ENCODE data around the gene GRID1.

The GRID1 gene

DNA sequence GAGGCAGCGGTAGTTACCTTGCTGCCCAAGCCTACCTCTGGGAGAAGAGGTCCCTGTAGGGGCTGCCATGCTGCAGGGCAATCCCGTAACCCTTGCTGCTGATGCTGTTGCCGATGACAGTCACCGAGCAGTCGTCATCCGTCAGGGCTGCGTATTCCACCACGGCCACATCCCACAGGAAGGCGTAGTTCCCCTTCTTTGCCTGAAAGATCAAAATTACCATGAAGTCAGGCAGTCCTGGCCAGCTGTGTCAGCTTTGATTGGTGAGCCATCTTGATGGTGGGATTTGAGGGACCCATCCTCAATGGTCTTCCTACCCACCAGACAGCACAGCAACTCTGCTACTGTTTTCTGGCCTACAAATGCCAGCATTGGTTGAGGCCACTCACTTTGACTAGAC is 746.8 kb downstream of the GRID1 start:
- DNase-seq, result no peak

DNA sequence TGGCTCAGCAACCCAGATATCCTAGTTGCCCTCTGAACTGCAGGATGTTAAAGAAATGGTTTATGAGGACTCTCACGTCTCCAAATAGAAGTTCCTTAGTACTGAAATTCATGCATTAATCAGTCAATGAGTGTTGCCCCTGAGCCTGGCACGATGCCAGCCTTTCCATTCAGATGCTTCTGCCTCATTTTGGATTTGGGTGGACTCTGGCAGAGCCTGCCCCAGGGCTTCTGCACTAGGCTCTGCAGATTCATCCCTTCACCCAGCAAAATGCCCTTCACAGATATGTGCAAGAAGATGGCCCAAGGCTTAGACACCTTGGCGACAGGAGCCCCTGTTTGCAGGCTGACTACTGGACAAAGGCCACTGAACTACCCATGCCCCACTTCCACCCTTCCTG is 747.8 kb downstream of the GRID1 start:
- DNase-seq, result no peak

DNA sequence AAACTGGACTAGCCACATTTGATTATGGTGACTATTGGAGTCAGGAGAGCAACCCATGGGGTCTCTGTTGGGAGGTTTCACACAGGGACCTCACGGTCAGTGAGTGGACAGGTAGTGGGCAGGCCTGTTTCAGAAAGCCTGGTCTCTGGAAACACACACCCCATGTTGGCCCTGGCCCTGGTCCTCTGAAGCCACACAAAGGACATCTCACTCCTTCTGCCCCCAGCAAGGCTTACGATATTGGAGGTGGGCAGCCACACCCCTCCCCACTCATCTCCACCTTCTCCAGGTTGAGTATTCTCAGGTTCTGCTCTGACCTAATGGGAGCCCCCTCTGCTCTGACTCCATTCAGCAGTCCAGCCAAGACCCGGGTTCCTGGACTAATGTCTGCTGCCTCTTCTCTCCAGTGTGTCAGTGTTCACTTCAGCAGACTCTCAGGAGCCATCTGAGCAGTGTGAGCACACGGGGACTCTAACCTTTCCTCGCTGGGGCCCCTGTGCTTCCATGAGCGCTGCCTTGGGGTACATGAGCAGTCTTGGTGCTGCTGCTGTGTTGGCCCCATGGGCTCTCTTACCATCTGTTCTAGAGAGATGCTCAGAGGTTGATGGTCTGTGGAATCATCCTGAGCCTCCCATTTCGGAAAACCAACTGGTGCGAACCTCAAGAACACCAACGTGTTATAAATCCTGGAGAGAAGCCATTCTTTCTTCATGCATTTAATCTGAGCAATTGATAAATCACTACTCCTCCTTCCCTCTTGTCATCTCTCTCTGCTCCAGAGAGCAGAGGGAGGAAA is 748.6 kb downstream of the GRID1 start:
- no peak for DNase-seq

DNA sequence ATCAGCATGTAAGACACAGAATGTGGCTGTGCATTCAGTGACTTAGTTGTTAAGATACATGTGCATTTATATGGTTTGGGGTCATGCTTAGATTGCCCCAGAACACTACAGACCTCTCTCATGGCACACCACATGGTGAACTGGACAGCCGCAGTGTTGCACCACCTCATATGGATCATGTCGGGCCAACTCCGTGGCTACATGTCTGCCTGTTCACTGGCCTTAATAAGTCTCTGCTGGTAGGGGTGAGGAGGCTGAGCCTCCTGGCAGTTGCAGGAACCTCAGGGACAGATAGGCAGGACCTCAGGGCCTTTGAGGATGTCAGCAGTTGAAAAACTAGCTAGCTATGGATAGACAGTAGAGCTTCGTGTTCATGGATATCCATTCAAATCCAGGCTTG is 751.0 kb downstream of the GRID1 start:
- no peak for DNase-seq

DNA sequence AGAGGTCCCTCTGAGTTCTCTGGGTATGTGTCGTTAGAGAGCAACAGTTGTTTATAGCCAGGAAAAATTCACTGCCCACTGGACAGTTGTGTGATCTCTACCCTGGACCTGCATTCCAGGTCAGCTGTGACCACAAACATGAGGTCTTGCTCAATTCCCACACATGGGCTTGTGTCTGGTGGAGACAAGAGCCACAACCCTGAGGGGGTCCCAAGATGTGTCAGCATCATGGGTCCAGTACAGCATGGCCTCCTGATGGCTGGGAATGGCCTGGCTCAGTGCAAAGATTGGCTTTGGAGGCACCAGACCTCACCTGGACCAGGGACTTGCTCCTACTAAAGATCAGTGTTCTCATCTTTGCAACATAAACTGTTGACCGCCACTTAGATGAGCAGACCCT is 751.6 kb downstream of the GRID1 start:
- DNase-seq, result no peak

DNA sequence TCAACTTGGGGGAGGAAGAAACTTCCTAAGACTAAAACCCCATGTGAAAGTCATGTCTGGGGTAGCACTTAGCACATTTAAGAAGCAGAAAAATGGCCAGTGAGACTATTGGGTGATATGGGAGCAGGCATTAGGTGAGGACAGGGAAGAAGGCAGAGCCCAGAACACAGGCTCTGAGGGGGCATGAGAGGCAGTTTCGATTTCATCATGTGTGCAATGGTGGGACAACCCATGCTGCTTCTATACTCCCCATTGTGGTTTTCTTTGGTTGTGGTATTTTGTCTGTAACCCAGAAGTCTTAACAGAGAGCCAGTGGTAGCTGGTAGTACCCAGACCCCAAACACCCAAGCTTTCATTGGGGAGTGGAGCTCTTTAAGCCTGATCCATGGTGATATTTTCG is 752.0 kb downstream of the GRID1 start:
- DNase-seq, result no peak

DNA sequence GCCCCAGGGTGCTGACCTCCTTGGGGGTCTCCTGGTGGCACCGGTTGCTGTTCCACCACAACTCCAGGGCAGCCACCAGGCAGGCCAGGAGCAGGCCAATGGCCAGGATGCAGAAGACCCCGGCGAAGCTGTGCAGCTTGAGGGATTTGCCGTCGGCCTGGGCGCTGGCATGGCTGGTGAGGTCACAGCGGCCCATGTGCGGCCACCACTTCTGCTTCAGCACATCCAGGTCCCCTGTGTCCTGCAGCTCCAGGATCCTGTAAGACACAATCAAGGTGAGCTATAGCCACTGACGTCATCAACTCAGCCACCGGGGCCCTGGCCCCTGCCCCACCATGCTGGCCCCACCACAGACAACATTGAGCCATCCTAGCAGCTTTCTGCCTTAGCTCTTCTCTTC is 753.2 kb downstream of the GRID1 start:
- no peak for DNase-seq

DNA sequence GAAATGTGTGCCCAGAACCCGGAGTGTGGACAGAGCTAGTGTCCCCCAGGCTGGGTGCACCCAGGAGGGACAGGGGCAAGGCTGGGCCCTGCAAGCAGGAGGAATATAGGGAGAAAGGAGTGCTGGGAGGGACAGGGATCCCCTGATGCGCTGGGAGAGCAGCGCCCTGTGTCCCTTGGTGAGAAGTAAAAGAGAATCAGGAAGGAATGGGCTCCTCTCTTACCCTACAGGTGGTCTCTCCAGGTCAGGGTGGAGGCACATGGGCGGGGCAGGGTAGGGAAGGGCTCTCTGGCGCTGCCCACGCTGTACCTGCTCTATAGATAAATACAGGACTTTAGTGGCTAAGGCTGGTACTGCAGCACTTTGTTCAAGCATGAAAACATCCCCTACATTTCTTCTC is 753.8 kb downstream of the GRID1 start:
- DNase-seq, result no peak

DNA sequence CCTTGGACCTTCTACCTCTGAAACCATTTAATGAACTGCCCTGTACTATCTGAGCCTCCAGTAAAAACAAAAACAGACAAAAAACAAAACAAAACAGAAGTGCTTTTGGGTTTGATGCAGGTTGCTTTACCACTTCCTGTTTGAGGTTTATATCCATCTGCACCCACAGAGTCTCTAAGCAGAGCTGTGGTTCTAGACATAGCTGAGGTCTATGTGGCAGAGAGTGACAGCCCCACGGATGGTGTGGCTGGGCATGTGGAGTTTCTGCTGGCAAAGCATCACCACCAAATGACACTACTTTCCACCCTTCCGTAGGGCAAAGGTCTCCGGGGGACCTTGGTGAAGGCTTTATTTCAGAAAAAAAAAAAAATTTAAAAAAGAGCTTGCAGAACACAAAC is 754.2 kb downstream of the GRID1 start:
- DNase-seq, result no peak

DNA sequence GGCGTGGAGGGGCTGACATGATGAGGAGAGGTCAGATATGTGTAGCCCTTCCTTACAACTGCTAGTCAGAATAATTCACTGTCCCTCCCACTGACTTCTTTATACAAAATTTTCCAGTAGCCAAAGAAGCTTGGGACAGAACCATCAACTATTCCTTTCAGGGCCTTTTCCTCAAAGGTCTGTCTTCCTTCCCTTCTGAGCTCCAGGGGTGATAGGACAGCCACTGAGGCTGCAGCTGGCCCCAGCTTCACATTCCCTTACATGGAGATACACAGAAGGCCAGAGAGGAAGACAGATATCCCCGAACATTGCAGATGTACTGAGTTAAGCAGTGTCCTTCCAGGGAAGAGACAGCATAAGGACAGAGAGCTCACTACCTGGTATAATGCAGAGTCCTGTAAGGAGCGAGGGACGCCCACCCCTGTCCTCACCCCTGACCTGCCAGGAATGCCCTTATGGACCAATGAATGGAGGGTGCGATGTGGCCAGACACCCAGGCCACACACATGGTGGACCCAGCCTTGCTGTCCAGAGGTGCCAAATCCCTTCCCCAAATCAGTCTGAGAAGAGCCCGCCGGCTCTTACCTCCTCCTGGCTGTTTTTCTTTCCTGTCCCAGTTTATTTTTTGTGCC is 754.7 kb downstream of the GRID1 start:
- no peak for DNase-seq

DNA sequence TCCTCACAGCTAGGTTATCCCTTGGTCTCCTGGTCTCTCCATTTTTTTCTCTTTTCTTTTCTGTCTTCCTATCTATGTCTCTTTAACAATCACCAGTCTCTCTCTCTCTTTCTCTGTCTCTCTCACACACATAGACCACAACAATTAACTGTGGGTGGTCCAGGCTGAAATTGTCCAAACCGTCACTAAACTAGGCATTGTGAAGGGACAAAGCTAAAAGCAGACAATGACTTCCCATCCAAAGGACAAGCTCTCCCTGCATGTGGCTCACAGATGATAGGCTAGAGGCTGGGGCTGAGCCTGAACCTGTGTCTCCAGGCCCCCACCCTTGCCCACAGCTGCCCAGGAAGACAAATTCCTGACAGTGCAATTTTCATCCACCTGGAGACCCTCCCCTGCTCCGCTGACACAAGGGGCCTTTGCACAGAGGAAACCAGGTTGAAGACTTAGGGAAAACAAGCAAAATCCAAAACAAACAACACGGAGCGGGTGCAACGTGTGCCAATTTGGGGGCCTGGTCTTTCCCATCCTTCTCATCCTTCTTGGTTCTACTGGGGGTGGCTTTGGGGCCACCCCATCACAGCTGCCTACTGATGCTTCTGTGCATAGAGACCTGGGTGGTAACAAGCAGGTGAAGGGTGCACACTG is 755.4 kb downstream of the GRID1 start:
- DNase-seq, result no peak

DNA sequence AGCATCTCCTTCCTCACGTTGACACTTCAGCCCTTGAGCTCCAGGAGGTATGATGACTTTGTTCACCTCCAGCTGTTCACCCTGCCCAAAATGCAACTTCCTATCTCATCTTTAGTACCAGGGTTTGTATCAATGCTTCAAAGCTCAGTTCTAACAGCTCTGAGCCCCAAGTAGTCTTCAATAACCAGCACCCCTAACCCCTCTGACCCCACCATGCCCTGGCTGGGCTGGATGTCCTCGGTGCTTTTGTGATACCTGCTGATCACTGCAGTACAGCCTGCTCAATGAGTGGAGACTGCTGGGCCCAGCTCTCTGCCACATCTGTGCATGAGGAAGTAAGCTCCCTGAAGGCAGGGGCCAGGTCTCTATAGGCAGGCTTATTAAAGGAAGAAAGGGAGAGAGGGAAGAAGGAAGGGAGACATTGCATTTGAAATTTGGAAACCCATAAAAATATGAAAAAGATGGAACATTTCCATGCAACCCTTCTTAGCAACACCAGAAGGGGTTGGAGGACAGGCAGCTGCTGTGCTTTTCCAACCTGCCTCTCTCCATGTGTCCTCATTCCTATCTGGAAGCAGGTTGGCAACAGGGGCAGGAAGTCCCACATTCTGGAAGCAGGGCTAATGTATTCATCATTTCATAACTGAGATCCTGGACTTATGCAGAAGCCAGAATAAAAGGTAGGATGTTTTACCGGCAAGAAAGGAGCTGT is 756.1 kb downstream of the GRID1 start:
- DNase-seq, result no peak

DNA sequence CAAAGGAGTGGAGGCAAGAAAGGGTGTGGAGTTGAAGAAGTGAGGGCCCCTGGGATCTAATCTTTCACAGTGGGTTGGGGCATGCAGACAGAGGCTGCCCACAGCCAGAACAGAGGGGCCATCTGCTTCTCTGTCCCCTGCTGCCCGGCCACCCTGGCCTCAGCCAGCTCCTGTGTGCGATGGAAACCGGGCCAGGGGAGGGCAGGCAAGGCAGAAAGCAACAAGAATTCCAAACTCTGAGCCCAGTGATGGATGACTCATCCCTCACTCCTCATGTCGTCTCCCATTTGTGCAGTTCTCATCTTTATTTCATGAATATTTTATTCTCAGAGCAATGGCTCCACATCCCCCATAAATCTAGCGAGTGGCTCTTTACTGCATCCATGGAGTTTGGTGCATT is 757.1 kb downstream of the GRID1 start:
- DNase-seq, result no peak

DNA sequence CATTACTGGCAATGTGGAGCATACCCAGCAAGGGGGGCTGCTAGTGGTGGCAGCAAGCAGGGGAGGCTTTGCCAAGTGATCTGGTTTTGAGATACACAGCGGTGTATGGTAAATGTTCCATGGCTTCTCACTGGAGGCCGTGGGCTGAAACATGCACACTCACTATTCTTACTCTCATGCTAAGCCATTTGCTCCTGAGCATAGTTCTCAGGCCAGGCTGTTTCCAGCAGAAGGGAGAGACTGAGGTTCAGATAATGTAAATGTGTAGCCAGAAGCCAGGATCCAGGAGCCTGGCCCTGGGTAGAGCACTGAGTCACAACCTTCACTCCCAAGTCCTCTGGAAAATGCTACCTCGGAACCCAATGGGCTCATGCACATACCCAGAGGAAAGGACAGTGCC is 757.9 kb downstream of the GRID1 start:
- DNase-seq, result no peak

DNA sequence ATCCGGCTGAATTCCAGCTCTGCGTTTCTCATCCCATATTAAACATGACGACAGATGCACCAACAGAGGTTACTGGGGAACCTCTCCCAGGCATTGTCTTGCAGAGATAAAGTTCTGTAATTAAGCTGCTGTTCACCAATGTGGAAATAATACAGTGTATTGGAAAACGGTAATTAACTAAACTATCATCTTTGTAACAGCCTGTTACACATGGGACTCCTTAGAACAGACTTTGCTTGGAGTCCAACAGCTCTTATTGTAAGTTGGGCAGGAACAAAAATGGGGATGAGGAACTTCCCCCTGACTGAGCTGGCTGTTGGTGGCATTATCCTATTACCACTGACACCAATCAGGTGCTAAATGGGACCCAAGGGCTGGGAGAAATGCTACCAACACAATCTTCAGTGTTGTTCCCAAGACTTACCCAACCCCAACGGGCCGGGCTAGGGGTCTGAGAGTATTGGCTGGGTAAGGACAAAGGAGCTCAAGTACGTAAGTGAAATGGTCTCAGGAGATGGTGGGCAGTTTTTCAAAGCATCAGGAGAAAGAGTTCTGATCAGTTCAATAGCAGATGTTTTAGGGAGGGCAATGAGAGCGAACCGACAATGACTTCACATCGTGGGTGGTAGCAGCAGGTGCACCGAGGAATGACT is 759.4 kb downstream of the GRID1 start:
- no peak for DNase-seq

DNA sequence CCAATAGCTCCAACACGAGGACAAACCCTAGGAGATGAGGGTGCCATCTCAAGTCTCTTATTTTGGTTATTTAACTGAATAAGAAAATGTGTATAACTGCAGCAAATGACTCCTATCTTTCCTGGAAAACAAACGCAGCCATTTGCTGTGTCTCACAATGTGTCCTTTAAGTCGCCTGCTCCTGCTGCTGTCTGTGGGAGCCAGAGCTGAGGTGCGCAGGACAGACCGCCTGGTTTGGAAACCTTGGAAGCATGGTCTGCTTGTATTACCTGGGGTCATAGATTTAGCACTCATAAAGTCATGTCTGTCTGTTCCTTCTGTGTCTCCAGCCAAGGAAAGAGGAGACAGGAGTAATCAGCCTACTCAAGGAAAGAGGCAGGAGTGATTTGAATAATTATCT is 760.2 kb downstream of the GRID1 start:
- DNase-seq, result no peak

DNA sequence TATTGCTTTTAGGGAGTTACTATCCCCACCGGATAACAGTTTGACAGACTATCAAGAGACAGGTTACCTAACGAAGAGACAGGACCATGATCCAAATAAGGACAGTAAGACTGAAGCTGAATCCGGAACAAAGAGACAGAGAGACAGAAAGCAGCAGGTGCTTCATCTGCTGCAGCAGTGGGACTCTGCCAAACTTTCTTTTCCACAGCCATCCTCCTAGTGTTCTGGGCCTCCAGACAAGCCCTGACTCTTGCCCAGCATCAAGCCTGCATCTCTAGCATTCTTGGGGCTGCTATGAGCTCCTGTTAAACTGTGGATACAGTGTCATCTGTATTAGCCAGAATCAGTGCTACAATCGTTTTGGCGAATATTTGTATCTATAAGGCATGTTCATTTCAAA is 761.7 kb downstream of the GRID1 start:
- DNase-seq, result no peak

DNA sequence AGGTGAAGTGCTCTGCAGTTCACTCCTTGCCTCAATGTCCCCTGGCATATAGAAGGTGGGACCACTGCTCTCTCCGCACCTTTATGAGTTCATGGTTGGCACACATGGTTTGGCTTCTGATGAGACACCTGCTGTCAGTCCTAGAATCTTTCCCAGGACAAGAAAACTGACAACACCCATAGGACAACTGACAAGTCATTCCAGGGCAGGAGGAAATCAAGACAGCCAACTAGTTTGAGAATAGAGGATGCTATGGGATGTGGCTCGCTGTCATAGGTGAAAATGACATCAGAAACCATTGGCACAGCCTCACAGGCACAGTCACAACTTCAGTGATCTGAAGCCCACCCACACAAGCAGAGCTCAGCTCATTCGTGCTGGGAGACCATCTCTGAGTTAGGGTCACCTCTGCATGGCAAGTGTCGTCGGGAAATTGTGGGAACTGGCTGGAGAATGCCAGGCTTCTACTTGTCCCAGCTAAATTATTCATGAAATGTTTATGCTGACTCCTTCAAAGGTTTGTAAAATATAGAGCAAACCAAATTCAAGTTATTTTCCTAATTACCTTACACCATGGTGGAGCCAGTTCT is 762.4 kb downstream of the GRID1 start:
- no peak for DNase-seq

DNA sequence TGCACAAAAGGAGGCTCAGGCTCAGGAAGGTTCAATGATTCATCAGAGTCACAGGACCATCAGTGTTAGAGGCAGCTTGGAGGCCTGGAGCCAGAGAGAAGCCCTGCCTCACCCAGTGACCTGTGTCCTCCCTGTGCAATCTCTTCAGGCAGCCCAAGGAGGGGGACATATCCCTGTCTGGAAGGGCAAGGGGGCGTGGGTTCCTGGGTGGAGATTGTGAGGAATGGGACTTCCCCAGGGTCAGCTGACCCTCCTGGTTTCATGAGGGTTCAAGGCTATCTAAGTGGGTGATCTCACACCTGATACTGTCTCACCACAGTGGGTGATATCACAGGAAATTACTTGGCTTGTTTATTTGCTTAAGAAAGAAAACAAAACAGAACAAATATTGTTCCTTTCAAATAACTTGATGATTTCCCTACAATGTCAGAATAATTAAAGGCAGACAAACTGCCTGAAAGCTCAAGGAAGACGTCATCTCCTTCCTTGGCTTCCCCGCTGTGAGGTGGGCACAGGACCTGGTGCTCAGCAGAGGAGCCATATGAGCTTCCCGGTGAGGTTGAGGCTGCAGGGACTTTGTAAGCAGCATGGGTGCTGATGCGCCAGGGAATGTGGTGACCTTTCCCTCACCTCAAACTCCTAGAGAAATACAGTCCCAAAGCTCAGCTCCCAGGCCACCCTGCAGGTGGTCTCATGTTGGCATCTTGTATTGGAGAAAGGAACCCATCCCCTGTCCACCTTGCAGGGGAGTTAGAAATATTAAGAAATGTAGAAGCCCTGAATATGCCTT is 763.2 kb downstream of the GRID1 start:
- no peak for DNase-seq

DNA sequence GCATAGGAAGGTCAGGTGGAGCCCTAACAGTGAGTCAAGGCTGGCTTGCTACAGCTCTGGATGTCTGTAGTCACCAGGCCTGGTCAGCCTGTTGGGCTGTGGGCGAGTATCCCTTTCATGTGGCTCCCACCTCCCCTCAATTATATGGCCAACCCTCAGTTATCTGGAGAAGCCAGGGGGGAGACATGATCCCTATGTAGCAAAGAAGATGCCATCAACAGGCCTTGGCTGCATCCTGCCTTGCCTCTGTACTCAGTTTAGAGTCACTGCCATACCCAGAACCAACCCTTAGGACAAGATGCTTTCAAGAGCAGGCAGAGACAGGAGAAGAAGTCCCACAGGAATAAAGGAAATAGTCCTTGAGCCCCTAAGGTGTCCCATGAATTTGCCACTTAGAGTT is 763.9 kb downstream of the GRID1 start:
- no peak for DNase-seq

DNA sequence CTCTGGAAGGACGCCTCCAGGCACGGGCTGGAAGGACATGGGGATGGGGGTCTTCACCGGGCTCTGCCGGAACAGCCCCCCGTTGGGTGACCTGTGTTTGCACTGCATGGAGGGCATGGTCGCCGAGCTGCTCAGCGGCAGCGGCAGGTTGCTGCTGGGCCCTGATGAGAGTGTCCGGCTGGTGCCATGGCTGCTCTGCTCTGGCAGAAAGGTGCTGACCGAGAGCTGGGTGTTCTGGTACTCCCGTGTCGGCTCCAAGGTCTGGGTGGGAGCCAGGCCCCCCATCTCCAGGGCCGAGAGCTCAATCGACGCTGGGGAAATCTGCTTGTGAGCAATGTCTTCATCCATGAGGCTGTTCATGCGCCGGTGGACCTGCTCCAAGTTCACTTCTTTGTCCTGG is 764.3 kb downstream of the GRID1 start:
- DNase-seq, result no peak

DNA sequence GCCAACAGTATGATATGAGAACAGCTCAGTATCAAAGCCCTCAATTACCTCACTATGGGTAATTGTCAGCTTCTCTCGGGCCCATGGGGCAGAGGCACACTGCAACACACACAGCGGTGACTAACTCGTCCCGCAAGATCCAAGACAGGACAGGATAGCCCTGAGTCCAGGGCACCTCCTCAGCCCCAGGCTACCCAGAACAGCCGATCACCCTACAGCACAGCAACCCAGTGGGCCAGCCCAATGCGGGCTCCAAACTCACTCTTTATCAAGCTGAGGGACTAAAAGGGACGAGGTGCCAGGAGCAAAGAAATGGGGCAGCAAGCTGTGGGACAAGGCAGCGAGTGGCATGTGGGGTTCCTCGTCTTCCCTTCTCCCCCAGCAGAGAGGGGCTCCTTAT is 765.1 kb downstream of the GRID1 start:
- DNase-seq, result no peak

Data from stimulated activated CD8-positive, alpha-beta memory T cell treated with anti-CD3 and anti-CD28 coated beads, Interleukin-4, amount 100 ng/mL, for 48 hours (primary cell).